ENCODE data around the gene SLC25A20. TPM values are rescaled to one million over a fixed set of nuclear protein-coding genes. Genes with fewer than 3 reads are reported as not detected.

Gene SLC25A20
- total and polyA plus RNA-seq, 9 donors, result 5.6 to 37.6 (median 11.1) TPM

DNA sequence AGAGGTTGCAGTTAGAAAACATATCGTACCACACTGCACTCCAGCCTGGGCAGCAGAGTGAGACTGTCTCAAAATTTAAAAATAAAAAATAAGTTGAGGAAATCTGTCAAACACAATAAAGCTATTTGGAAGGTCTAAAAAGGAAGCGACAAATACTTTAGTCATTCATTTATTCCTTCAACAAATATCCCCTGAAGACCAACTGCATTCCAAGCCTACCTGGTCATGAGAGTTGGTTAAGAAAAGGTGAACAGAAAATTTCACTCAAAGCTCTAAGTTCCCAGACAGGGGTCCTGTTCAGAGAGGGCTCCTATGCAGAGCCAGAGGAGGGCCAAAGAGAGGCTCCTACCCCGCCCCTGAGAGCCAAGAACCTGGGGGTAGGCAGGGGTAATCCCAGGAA, 35.6 kb downstream of the SLC25A20 start:
- TF ChIP-seq EP300 (IDR thresholded peaks at IDR 0.05), result no peak
- TF ChIP-seq CTCF (IDR thresholded peaks at IDR 0.05), result no peak
- TF ChIP-seq POLR2A (IDR thresholded peaks at IDR 0.05), result no peak
- intact Hi-C loops (cut with DNase I), result no loop called here
- Histone ChIP-seq H3K4me3 (no peak overlapping the region), H3K36me3 (no peaks in the 10 kb centered on the region), H3K4me1 (ENCODE audit: insufficient read depth) (no peaks in the 10 kb centered on the region), H3K9me3 (no peaks in the 10 kb centered on the region), H3K27ac (no peak overlapping the region), H3K27me3 (no peaks in the 10 kb centered on the region)
- WGBS, 3 donors, result 95 to 99% (median 96%) methylated on average over 3 of the region's 3 CpGs
- DNase-seq, result no peak

DNA sequence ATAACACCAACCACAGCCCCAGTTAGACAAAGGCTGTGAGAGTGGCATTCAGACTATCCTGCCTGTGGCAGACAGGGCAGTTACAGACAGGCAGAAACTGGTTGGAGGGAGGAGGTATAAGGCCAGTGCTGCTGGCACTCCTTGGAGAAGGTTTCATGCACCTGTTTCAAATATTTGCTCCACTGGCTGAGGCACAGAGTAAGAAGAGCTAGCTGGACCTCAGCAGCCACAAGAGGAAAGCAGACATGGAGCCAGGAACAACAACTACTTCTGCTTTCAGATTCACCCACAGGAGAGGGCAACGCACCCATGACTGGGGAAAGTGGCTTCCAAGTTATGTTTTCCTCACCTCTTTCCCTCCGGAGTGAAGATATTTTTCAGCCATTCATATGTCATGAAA, 39.5 kb downstream of the SLC25A20 start:
- Histone ChIP-seq H3K4me1 (ENCODE audit: insufficient read depth) (no peaks in the 10 kb centered on the region), H3K36me3 (no peaks in the 10 kb centered on the region), H3K9me3 (no peaks in the 10 kb centered on the region), H3K4me3 (no peak overlapping the region), H3K27ac (no peak overlapping the region), H3K27me3 (no peaks in the 10 kb centered on the region)
- no peak for DNase-seq
- WGBS, 3 donors, result 86 to 87% (median 87%) methylated on average over 2 of the region's 2 CpGs
- intact Hi-C loops (cut with DNase I), result no loop called here
- TF ChIP-seq CTCF (IDR thresholded peaks at IDR 0.05) (no peak), EP300 (IDR thresholded peaks at IDR 0.05) (no peak)

- Histone ChIP-seq H3K36me3 (no peaks in the 10 kb centered on the region), H3K27ac (no peak overlapping the region), H3K4me3 (no peak overlapping the region), H3K9me3 (no peaks in the 10 kb centered on the region), H3K4me1 (ENCODE audit: insufficient read depth) (no peaks in the 10 kb centered on the region), H3K27me3 (no peaks in the 10 kb centered on the region)
- 79 to 86% (median 84%) methylated on average over 2 of the region's 2 CpGs for WGBS, 3 donors
- intact Hi-C loops (cut with DNase I), result no loop called here
- no peak for TF ChIP-seq POLR2A (IDR thresholded peaks at IDR 0.05)
- DNase-seq, result no peak
Observed at GRCh38 chr3:48858709-48859108, 40.0 kb downstream of the SLC25A20 start.

DNA sequence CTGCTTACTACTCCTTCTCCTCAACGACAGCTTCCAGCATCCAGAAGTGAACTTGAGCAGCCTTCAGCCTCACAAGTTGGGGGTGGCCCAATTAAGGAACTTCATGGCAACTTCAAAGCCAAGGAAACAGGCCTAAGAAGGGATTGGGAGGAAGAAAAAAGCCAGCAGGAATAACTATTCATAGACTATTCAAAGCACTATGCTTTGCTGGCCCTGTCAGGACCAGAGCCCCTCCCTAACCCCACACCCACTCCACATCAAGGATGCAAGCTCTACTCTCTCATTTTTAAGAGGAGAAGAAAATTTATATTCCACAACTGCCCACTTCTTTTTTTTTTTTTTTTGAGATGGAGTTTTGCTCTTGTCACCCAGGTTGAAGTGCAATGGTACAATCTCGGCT, 41.0 kb downstream of the SLC25A20 start:
- intact Hi-C loops (cut with DNase I), result no loop called here
- Histone ChIP-seq H3K9me3 (no peaks in the 10 kb centered on the region), H3K27me3 (no peaks in the 10 kb centered on the region), H3K4me3 (no peak overlapping the region), H3K4me1 (ENCODE audit: insufficient read depth) (no peaks in the 10 kb centered on the region), H3K27ac (no peak overlapping the region), H3K36me3 (no peaks in the 10 kb centered on the region)
- TF ChIP-seq EP300 (IDR thresholded peaks at IDR 0.05) (no peak), CTCF (IDR thresholded peaks at IDR 0.05) (no peak), POLR2A (IDR thresholded peaks at IDR 0.05) (no peak)
- WGBS, 3 donors, result 71 to 80% (median 74%) methylated on average over 2 of the region's 2 CpGs
- no peak for DNase-seq

- TF ChIP-seq CTCF (IDR thresholded peaks at IDR 0.05) (no peak), POLR2A (IDR thresholded peaks at IDR 0.05) (no peak), EP300 (IDR thresholded peaks at IDR 0.05) (no peak)
- no peaks in the 10 kb centered on the region for H3K9me3 ChIP-seq
- H3K27me3 ChIP-seq, result no peaks in the 10 kb centered on the region
- H3K4me3 ChIP-seq, result no peak overlapping the region
- intact Hi-C loops (cut with DNase I), result no loop called here
- no peak overlapping the region for H3K27ac ChIP-seq
- H3K4me1 ChIP-seq (ENCODE audit: insufficient read depth), result no peaks in the 10 kb centered on the region
- no peaks in the 10 kb centered on the region for H3K36me3 ChIP-seq
- WGBS, 3 donors, result 28 to 34% (median 32%) methylated on average over 4 of the region's 4 CpGs
- peak in 3 of 5 donors; percentile 19 to 44 (median 33) for DNase-seq
Observed at GRCh38 chr3:48856469-48856868, 42.2 kb downstream of the SLC25A20 start.
